ENCODE data around the gene SPRR3. TPM values are rescaled to one million over a fixed set of nuclear protein-coding genes. Genes with fewer than 3 reads are reported as not detected.

SPRR3 gene
- not detected in 2 replicates for polyA plus RNA-seq (2011; rRNA removed)
- not detected in 2 replicates for polyA minus RNA-seq (2011; rRNA and poly(A)+ RNA removed)

DNA sequence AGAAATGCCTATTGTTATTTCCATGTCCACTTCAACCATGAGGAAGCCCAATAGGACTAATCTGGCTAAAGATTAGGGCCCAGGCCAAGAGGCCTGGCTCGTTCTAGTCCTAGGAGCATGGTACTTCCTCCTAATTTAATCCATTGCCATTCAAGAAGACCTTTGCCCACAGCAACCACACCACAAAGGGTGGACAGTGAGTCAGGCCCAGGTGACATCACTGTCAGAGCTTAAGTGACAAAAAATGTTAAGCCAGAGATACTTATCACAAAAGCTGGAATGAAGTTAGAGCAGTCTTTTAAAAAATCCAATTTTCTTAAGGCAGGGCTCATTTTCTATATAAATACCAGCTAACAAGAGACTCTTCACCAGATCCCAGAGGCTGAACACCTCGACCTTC is at the start of gene SPRR3:
Gene SPRR3 (plus strand): TSS at position 368 of the 400 bp plus-strand sequence. CDS start 1,272 bp downstream, outside the sequence.
- H3K27ac ChIP-seq (ENCODE audit: low read depth, low read length) = no peak within 1 kb of the TSS
- no peak for DNase-seq (ENCODE audit: low read depth, low spot score)
- CTCF ChIA-PET = no interaction called here
- TF ChIP-seq, protein P1, sequence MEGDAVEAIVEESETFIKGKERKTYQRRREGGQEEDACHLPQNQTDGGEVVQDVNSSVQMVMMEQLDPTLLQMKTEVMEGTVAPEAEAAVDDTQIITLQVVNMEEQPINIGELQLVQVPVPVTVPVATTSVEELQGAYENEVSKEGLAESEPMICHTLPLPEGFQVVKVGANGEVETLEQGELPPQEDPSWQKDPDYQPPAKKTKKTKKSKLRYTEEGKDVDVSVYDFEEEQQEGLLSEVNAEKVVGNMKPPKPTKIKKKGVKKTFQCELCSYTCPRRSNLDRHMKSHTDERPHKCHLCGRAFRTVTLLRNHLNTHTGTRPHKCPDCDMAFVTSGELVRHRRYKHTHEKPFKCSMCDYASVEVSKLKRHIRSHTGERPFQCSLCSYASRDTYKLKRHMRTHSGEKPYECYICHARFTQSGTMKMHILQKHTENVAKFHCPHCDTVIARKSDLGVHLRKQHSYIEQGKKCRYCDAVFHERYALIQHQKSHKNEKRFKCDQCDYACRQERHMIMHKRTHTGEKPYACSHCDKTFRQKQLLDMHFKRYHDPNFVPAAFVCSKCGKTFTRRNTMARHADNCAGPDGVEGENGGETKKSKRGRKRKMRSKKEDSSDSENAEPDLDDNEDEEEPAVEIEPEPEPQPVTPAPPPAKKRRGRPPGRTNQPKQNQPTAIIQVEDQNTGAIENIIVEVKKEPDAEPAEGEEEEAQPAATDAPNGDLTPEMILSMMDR (IDR thresholded peaks at IDR 0.05; ENCODE audit: low read depth, low read length) = no peak
- H3K9me3 ChIP-seq (ENCODE audit: control insufficient read depth, insufficient read depth, low read length) = peaks cover 3% of the 10 kb centered on the region
- POLR2A ChIA-PET = no interaction called here
- no peaks in the 10 kb centered on the region for H3K27me3 ChIP-seq (ENCODE audit: control insufficient read depth, insufficient read depth, low read length)
- no peak within 1 kb of the TSS for H3K4me3 ChIP-seq (ENCODE audit: low read depth, low read length)

DNA sequence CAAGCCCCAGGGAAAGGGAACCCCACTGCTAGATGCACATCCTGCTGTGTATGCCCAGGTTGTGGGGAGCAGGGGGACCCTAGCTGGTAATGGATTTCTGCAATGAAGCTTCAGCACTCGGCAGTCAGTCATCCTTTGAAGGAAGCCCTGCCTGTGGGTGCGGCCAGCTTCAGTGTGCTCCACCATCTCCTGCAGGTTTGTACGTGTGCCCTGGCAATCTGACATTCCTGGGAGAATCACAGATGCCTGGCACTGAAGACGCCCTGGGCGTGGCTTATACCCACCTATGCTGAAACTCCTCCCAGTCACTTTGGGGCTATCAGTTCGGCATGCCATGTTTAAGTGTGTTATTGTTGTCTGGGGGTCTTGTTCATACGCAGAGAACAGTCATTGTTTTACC is 47.8 kb upstream of the SPRR3 start:
- Histone ChIP-seq H3K27me3 (ENCODE audit: control insufficient read depth, insufficient read depth, low read length) (no peaks in the 10 kb centered on the region), H3K27ac (ENCODE audit: low read depth, low read length) (no peak overlapping the region), H3K9me3 (ENCODE audit: control insufficient read depth, insufficient read depth, low read length) (no peaks in the 10 kb centered on the region), H3K4me3 (ENCODE audit: low read depth, low read length) (no peak overlapping the region)
- TF ChIP-seq, protein P1 (IDR thresholded peaks at IDR 0.05; ENCODE audit: low read depth, low read length) = no peak
- ChIA-PET POLR2A (no interaction called here), CTCF (no interaction called here)
- no peak for DNase-seq (ENCODE audit: low read depth, low spot score)

- no peak for DNase-seq (ENCODE audit: low read depth, low spot score)
- H3K27me3 ChIP-seq (ENCODE audit: control insufficient read depth, insufficient read depth, low read length) = no peaks in the 10 kb centered on the region
- H3K9me3 ChIP-seq (ENCODE audit: control insufficient read depth, insufficient read depth, low read length) = no peaks in the 10 kb centered on the region
- H3K4me3 ChIP-seq (ENCODE audit: low read depth, low read length) = no peak overlapping the region
- TF ChIP-seq, protein P1 (IDR thresholded peaks at IDR 0.05; ENCODE audit: low read depth, low read length) = no peak
- H3K27ac ChIP-seq (ENCODE audit: low read depth, low read length) = no peak overlapping the region
- POLR2A ChIA-PET = no interaction called here
- CTCF ChIA-PET = no interaction called here
Measured at GRCh38 chr1:152954436-152954835, 47.1 kb upstream of the SPRR3 start.

GRCh38 chr1:152957561-152957960 is 44.0 kb upstream of the SPRR3 start:
- Histone ChIP-seq H3K9me3 (ENCODE audit: control insufficient read depth, insufficient read depth, low read length) (peaks cover 6% of the 10 kb centered on the region), H3K27ac (ENCODE audit: low read depth, low read length) (no peak overlapping the region), H3K4me3 (ENCODE audit: low read depth, low read length) (no peak overlapping the region), H3K27me3 (ENCODE audit: control insufficient read depth, insufficient read depth, low read length) (no peaks in the 10 kb centered on the region)
- TF ChIP-seq, protein P1 (IDR thresholded peaks at IDR 0.05; ENCODE audit: low read depth, low read length) = no peak
- ChIA-PET POLR2A (no interaction called here), CTCF (no interaction called here)
- DNase-seq (ENCODE audit: low read depth, low spot score) = no peak

- Histone ChIP-seq H3K4me3 (ENCODE audit: low read depth, low read length) (no peak overlapping the region), H3K27me3 (ENCODE audit: control insufficient read depth, insufficient read depth, low read length) (no peaks in the 10 kb centered on the region), H3K9me3 (ENCODE audit: control insufficient read depth, insufficient read depth, low read length) (peaks cover 9% of the 10 kb centered on the region), H3K27ac (ENCODE audit: low read depth, low read length) (no peak overlapping the region)
- ChIA-PET POLR2A (no interaction called here), CTCF (no interaction called here)
- DNase-seq (ENCODE audit: low read depth, low spot score) = no peak
- TF ChIP-seq, protein P1 (IDR thresholded peaks at IDR 0.05; ENCODE audit: low read depth, low read length) = no peak
Measured at GRCh38 chr1:152959273-152959672, 42.3 kb upstream of the SPRR3 start.

Data from AG04450 (cell line).